ENCODE data around the gene TAS1R2.

- no peak for TF ChIP-seq CTCF (IDR thresholded peaks at IDR 0.05; ENCODE audit: control extremely low read depth in 1 of 3, insufficient read depth in 1 of 3, low read depth in 1 of 3, low read length in 3 of 3)
- no peak for TF ChIP-seq GABPA (IDR thresholded peaks at IDR 0.05; ENCODE audit: borderline replicate concordance, insufficient read depth, low read length)
- TF ChIP-seq POLR2AphosphoS5 (IDR thresholded peaks at IDR 0.05; ENCODE audit: low read depth, low read length) = no peak
- TF ChIP-seq EZH2 (IDR thresholded peaks at IDR 0.05; ENCODE audit: low read depth, low read length, severe bottlenecking) = no peak
- TF ChIP-seq EP300 (IDR thresholded peaks at IDR 0.05; ENCODE audit: borderline replicate concordance in 1 of 2, low read depth in 2 of 2, low read length in 2 of 2) = no peak
- TF ChIP-seq CREB1 (IDR thresholded peaks at IDR 0.05) = no peak
- TF ChIP-seq JUND (IDR thresholded peaks at IDR 0.05; ENCODE audit: low read length) = no peak
- no peak for TF ChIP-seq CHD2 (IDR thresholded peaks at IDR 0.05; ENCODE audit: low read length)
- TF ChIP-seq KDM5A (IDR thresholded peaks at IDR 0.05; ENCODE audit: low read length) = no peak
- TF ChIP-seq PHF8 (conservative IDR thresholded peaks at IDR 0.05; ENCODE audit: low read depth, low read length) = no peak
These were observed 29.8 kb downstream of the TAS1R2 start for GRCh38 chr1:18829671-18830070.
